Keratinocyte (primary cell): ENCODE results near the gene PDCD7. TPM values are rescaled to one million over a fixed set of nuclear protein-coding genes. Genes with fewer than 3 reads are reported as not detected.

ENCODE experiments used
- DNase-seq: peaks from one replicate; pipeline ENCODE4 v3.0.0-alpha.2; 2011; ENCODE audit warnings: low read depth, missing footprints, low spot score
- FAIRE-seq: peaks from 2 replicates; lab custom pipeline; 2011; peaks lifted over from hg19 to GRCh38; lab: Jason Lieb, UNC
- H2AFZ ChIP-seq: 2 replicates; pipeline ENCODE4 v1.6.0; 2012; ENCODE audit warnings: low read length, control low read depth, inconsistent platforms; ENCODE audit not compliant: control insufficient read depth
- H3K27ac ChIP-seq: 2 replicates; pipeline ENCODE4 v1.5.1; 2011; ENCODE audit warnings: low read length; ENCODE audit not compliant: control insufficient read depth, insufficient read depth
- H3K27me3 ChIP-seq: 3 replicates; pipeline ENCODE4 v1.6.0; 2011; ENCODE audit warnings: low read length; ENCODE audit not compliant: control insufficient read depth, insufficient read depth; ENCODE audit errors: extremely low read depth
- H3K36me3 ChIP-seq, 2 experiments: 2 replicates in 1 of 2; 3 replicates in 1 of 2; pipeline ENCODE4 v1.5.1; 2011; ENCODE audit warnings: low read length in 2 of 2, mild to moderate bottlenecking in 1 of 2; ENCODE audit not compliant: control insufficient read depth in 2 of 2, insufficient read depth in 2 of 2; ENCODE audit errors: extremely low read depth in 1 of 2
- H3K4me1 ChIP-seq: 3 replicates; pipeline ENCODE4 v1.5.1; 2011; ENCODE audit warnings: low read length; ENCODE audit not compliant: control insufficient read depth, insufficient read depth; ENCODE audit errors: extremely low read depth
- H3K4me2 ChIP-seq: 3 replicates; pipeline ENCODE4 v1.6.0; 2011; ENCODE audit warnings: low read depth, low read length; ENCODE audit not compliant: control insufficient read depth, insufficient read depth; ENCODE audit errors: extremely low read depth
- H3K4me3 ChIP-seq, 3 experiments: fragments of 200-600 bp in 1 of 3; sonication (generic) in 1 of 3; 2 replicates in 2 of 3; 3 replicates in 1 of 3; pipeline ENCODE4 v1.5.1; 2011 to 2016; ENCODE audit warnings: low read length in 3 of 3, mild to moderate bottlenecking in 3 of 3, control low read depth in 2 of 3, inconsistent platforms in 1 of 3, low read depth in 1 of 3, mixed read lengths in 1 of 3, mixed run types in 1 of 3, moderate library complexity in 1 of 3; ENCODE audit not compliant: control insufficient read depth in 2 of 3, insufficient read depth in 2 of 3; ENCODE audit errors: extremely low read depth in 1 of 3
- H3K79me2 ChIP-seq: 2 replicates; pipeline ENCODE4 v1.6.0; 2012; ENCODE audit warnings: low read length; ENCODE audit not compliant: control insufficient read depth, insufficient read depth
- H3K9ac ChIP-seq: 3 replicates; pipeline ENCODE4 v1.6.0; 2011; ENCODE audit warnings: low read length; ENCODE audit not compliant: control insufficient read depth, insufficient read depth; ENCODE audit errors: extremely low read depth
- H3K9me1 ChIP-seq: 3 replicates; pipeline ENCODE4 v1.6.0; 2011; ENCODE audit warnings: low read length; ENCODE audit not compliant: control insufficient read depth, insufficient read depth; ENCODE audit errors: extremely low read depth
- H3K9me3 ChIP-seq: 2 replicates; pipeline ENCODE4 v1.5.1; 2012; ENCODE audit warnings: low read depth, low read length; ENCODE audit not compliant: control insufficient read depth
- H4K20me1 ChIP-seq: 3 replicates; pipeline ENCODE4 v1.6.0; 2011; ENCODE audit warnings: low read length; ENCODE audit not compliant: control insufficient read depth, insufficient read depth; ENCODE audit errors: extremely low read depth
- EZH2 ChIP-seq: IDR thresholded peaks from one replicate; pipeline ENCODE4 v1.6.1; 2012; ENCODE audit warnings: inconsistent platforms, mild to moderate bottlenecking, low read length, moderate library complexity
- dilution Hi-C: fragments of 300-500 bp; cut with MboI; formaldehyde crosslinking; loops from one replicate; pipeline ENCODE4 v1.7.0; 2020; ENCODE audit warnings: low sequenced_read_pairs; ENCODE audit not compliant: extremely low pct_ligation_motif_present
- polyA plus RNA-seq, 5 experiments: library from polyadenylated mRNA; depleted of rRNA in 3 of 5; stranded (reverse) in 3 of 5; stranded (forward) in 1 of 5; unstranded in 1 of 5; fragments of >200 nt; gene quantifications; 1 replicate in 1 of 5; 2 replicates in 3 of 5; 3 replicates in 1 of 5; pipeline versions ENCODE4 v1.2.1 to v1.2.3, GENCODE V29; 2011 to 2012; ENCODE audit warnings: missing spikeins in 2 of 5, low read depth in 1 of 5, low replicate concordance in 1 of 5
- small RNA-seq, 3 experiments: library from RNA; depleted of rRNA; stranded (forward); fragments of <200 nt; gene quantifications; one replicate each; pipeline ENCODE3, GENCODE V24; 2012; ENCODE audit warnings: low read depth in 3 of 3, low replicate concordance in 1 of 3; ENCODE audit not compliant: insufficient read length in 3 of 3
- TF ChIP-seq, protein P1 (sequence below), 3 experiments: IDR thresholded peaks in 1 of 3; conservative IDR thresholded peaks in 1 of 3; optimal IDR thresholded peaks in 1 of 3; 2 replicates in 2 of 3; 3 replicates in 1 of 3; pipeline versions ENCODE3 to v1.5.1; 2011; ENCODE audit warnings: low read length in 3 of 3, mild to moderate bottlenecking in 3 of 3, moderate library complexity in 2 of 3, control low read depth in 1 of 3, inconsistent platforms in 1 of 3; ENCODE audit not compliant: insufficient read depth in 2 of 3; ENCODE audit errors: extremely low read depth in 1 of 3

PDCD7 gene
- polyA plus RNA-seq, 1 donor (not counting 4 experiments of a cell fraction or from before 2014, with no cell fraction given), result 17.2 TPM

DNA sequence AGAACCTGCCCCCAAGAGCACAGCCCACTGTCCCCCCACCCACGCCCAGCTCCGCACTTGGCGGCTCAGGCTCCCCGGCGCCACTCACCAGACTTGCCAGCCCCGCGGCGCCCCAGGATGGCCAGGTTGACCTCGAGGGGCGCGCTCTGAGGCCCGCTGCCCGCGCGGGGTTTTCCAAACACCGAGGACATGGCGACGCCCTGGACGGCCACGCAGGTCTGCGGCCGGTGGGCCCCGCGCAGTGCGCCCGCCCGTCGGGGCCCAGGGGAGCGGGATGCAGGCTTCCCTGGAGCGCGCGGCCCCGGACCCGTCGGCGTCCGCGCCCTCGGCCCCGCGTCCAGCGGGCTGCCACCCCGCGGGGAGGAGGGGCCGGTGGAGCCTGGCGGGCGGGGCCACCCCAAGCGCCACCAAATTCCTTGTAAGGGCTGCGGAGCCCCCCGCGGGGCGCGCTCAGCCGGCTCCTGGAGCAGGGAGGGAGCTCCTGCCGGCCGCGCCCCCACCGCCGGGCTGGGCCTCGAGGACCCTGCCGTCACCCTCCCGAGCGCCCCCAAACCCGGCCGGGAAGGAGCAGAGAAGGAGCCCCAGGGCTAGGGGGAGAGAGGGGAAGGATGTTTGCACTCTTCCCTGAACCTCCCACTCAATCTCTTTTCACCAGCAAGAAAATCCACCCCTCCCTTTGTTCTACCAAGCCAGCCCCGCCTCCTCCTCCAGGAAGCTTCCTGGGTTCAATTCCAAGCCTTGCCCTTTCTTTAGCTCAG is 65.8 kb downstream of the PDCD7 start, which contains the start of gene RASL12:
TSS of gene RASL12 (minus strand) at position 347 of the 758 bp plus-strand sequence. CDS start at position 191, 156 bp downstream.
- no peak within 1 kb of the TSS for H3K4me3 ChIP-seq

More for the DNA sequence above, 65.8 kb downstream of the PDCD7 start, which contains the start of gene RASL12:
- Histone ChIP-seq H3K9me1 (no peaks in the 10 kb centered on the region), H3K4me1 (no peaks in the 10 kb centered on the region), H4K20me1 (no peaks in the 10 kb centered on the region), H3K27me3 (peaks cover 35% of the 10 kb centered on the region), H3K27ac (no peak within 1 kb of the TSS), H3K4me2 (no peak within 1 kb of the TSS), H3K9me3 (no peaks in the 10 kb centered on the region), H2AFZ (no peak within 1 kb of the TSS), H3K36me3 (no peaks in the 10 kb centered on the region), H3K79me2 (no peaks in the 10 kb centered on the region), H3K9ac (no peak within 1 kb of the TSS)
- dilution Hi-C loops, result no loop called here
- FAIRE-seq, result no peak
- TF ChIP-seq, protein P1, sequence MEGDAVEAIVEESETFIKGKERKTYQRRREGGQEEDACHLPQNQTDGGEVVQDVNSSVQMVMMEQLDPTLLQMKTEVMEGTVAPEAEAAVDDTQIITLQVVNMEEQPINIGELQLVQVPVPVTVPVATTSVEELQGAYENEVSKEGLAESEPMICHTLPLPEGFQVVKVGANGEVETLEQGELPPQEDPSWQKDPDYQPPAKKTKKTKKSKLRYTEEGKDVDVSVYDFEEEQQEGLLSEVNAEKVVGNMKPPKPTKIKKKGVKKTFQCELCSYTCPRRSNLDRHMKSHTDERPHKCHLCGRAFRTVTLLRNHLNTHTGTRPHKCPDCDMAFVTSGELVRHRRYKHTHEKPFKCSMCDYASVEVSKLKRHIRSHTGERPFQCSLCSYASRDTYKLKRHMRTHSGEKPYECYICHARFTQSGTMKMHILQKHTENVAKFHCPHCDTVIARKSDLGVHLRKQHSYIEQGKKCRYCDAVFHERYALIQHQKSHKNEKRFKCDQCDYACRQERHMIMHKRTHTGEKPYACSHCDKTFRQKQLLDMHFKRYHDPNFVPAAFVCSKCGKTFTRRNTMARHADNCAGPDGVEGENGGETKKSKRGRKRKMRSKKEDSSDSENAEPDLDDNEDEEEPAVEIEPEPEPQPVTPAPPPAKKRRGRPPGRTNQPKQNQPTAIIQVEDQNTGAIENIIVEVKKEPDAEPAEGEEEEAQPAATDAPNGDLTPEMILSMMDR (optimal IDR thresholded peaks at IDR 0.05 in 1 of 3, IDR thresholded peaks at IDR 0.05 in 1 of 3, conservative IDR thresholded peaks at IDR 0.05 in 1 of 3; ENCODE audit: extremely low read depth in 1 of 3, insufficient read depth in 2 of 3, low read length in 3 of 3), result no peak
- TF ChIP-seq EZH2, result peak; percentile 32
- DNase-seq, result no peak

Small RNAs within 50 kb of the gene (small RNA-seq; reads per million reads assigned to genes)
- gene AC013553.1, result 0 reads per million in 3 experiments

Other genes with a start within 250 kb of the PDCD7 start
- gene ANKDD1A, start 221.9 kb downstream of the PDCD7 start, polyA plus RNA-seq, result 0.53 to 1.1 TPM (median 0.96 TPM) in 3 replicates
- gene SPG21, start 143.9 kb downstream of the PDCD7 start, polyA plus RNA-seq, result 40.3 to 62.9 TPM (median 58.0 TPM) in 3 replicates
- gene MTFMT, start 104.2 kb downstream of the PDCD7 start, polyA plus RNA-seq, result 15.9 to 21.0 TPM (median 17.3 TPM) in 3 replicates
- not detected in 3 replicates for gene SLC51B, start 88.4 kb downstream of the PDCD7 start, polyA plus RNA-seq
- gene RASL12, start 65.8 kb downstream of the PDCD7 start, polyA plus RNA-seq, result not detected in 3 replicates
- not detected in 3 replicates for gene KBTBD13, start 57.1 kb downstream of the PDCD7 start, polyA plus RNA-seq
- 0.27 to 0.85 TPM (median 0.55 TPM) in 3 replicates for gene UBAP1L, start 18.6 kb downstream of the PDCD7 start, polyA plus RNA-seq
- 29.0 to 51.5 TPM (median 43.6 TPM) in 3 replicates for gene CLPX, start 51.5 kb upstream of the PDCD7 start, polyA plus RNA-seq
- 0.03 TPM in 1 of 3 replicates, not detected in the others for gene CILP, start 77.7 kb upstream of the PDCD7 start, polyA plus RNA-seq
- 1.2 to 3.5 TPM (median 2.1 TPM) in 3 replicates for gene PARP16, start 153.1 kb upstream of the PDCD7 start, polyA plus RNA-seq
- not detected in 3 replicates for gene RNU5A-1, start 162.2 kb upstream of the PDCD7 start, polyA plus RNA-seq
- gene RNU5B-1, start 170.9 kb upstream of the PDCD7 start, polyA plus RNA-seq, result not detected in 3 replicates
- not detected in 3 replicates for gene IGDCC3, start 244.2 kb upstream of the PDCD7 start, polyA plus RNA-seq